Measurements from ENCODE around the gene TRIM44.

The TRIM44 gene

DNA sequence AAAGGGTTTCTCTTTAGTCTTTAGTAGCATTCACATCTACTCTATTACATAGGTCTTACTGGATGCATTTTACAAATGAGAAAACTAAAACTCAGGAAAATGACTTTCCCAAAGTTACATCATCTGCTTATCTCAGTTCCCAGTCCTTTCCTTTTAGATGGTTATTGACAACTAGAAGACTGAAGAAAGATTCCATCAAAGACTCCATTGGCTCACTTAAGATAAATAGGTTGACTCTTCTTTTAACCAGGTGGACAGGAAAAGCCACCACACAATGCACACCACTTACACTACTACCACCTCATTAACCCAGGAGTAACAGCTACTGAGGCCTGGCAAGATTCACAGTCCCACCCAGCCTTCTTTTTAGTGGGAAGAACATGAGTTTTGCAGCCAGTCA, 123.6 kb downstream of the TRIM44 start:
- DNase-seq (ENCODE audit: low read depth) = no peak
- no peak overlapping the region for H3K4me3 ChIP-seq (ENCODE audit: low read depth, low read length)
- TF ChIP-seq, protein P1, sequence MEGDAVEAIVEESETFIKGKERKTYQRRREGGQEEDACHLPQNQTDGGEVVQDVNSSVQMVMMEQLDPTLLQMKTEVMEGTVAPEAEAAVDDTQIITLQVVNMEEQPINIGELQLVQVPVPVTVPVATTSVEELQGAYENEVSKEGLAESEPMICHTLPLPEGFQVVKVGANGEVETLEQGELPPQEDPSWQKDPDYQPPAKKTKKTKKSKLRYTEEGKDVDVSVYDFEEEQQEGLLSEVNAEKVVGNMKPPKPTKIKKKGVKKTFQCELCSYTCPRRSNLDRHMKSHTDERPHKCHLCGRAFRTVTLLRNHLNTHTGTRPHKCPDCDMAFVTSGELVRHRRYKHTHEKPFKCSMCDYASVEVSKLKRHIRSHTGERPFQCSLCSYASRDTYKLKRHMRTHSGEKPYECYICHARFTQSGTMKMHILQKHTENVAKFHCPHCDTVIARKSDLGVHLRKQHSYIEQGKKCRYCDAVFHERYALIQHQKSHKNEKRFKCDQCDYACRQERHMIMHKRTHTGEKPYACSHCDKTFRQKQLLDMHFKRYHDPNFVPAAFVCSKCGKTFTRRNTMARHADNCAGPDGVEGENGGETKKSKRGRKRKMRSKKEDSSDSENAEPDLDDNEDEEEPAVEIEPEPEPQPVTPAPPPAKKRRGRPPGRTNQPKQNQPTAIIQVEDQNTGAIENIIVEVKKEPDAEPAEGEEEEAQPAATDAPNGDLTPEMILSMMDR (IDR thresholded peaks at IDR 0.05; ENCODE audit: low read depth, low read length, missing control alignments) = no peak

DNA sequence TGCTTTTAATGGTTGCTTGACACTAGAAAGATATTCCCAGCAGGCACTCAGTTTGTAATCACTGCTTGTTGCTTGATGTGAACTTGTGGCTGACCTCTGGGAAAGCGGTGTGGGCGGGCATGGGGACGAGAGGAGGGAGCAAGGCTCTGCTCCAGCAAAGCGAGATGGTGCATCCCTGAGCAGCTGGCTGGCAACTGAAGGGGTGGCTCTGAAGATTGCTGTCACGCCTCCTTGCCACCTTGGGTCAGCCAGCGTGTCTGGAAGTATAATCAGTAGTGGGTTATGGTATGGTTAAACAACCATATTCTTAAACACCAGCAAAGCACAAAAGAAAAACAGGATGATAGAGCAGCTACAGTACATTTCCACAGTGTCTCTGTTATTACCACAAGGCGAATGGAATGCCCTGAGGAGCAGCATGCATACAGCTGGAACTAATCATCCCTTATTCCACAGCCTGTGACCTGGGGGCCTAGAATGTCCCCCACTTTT, 124.5 kb downstream of the TRIM44 start:
- no peak for DNase-seq (ENCODE audit: low read depth)
- H3K4me3 ChIP-seq (ENCODE audit: low read depth, low read length) = no peak overlapping the region

DNA sequence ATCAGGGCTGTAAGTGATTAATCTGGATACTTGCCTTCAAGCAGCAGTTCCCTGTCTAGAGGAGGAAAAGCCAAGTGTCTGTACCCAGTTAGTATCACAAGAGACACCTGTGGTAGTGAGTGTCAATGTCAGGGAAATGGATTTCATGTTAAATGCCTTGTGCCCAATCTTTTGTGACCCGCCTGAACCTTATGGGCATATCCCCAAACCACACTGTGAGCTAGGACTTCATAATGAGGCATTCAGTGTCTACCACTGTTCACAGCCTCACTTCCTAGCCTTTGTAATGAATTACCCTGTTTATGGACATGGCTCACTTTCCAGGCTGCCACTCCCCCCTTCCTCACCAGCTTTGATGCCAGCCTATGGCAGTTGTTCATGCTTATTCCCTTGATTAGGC, 125.1 kb downstream of the TRIM44 start:
- TF ChIP-seq, protein P1 (IDR thresholded peaks at IDR 0.05; ENCODE audit: low read depth, low read length, missing control alignments) = no peak
- no peak for DNase-seq (ENCODE audit: low read depth)
- no peak overlapping the region for H3K4me3 ChIP-seq (ENCODE audit: low read depth, low read length)

More for the DNA sequence above, 124.5 kb downstream of the TRIM44 start:
- TF ChIP-seq, protein P1 (IDR thresholded peaks at IDR 0.05; ENCODE audit: low read depth, low read length, missing control alignments) = no peak

DNA sequence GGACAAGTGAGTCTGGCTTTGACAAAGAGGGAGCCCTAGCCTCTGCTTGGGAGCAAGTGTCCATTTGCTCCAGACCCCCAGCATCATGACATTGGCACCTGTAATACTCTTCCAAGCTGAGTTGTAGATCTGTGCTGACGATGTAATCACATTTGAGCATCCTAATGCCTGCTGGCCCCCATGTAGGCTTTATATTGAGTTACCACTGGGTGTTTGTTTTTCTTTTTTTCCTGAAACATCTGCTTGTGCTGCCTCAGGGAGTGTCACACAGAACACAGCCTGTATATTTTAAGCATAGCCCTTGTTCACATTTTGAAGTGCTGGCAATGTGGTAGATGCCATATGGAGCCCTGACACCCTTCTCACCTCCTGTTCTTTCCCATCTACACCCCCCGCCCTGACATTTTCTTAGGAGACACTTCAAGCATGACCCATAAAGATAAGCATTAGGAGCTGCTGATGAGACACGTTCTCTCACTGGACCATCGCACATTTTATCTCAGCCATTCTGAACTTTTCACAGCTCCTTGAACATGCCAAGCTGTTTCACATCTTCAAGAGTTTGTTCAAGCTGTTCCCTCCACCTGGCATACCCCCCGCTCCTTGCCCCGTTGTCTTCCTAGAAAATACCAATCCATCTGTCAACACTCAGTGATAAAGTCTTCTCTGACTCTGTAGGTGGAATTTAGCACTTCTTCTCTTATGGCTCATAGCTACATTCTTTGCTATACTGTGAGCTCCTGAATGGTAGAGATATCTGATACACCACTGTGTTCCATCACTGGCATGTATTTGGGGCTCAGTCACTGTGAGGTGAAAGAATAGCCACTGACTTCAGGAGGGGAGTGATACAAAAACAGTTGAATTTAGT, 128.7 kb downstream of the TRIM44 start:
- DNase-seq (ENCODE audit: low read depth) = no peak

DNA sequence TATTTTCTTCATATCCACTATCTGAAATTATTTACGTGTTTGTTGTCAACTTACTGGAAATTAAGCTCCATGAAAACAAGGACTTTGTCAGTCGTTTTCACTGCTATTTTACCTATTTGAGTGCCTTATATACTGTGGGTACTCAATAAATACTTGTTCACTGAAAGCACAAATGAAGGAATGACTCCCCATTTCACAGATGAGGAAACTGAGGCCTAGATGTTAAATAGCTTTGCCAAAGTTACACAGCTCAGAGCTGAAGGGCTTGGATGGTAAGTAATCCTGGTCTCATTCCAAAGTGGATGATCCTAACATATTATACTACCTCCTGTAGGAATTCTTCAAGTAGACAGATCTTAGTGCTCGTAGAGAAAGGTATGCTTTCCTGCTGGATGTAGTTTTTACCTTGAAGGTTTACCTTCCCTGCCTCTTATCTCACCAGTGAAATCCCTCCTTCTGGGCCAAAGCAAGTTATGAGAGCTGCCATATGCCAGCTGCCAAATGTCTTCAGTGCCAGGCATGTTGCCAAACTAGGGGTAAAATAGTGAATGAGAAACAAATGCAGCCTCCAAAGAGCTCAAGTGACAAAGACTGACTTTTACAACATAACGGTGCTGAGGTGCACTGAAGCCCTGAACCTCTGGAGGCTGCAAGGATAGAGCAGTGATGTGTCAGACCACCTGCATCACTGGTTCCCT, 129.7 kb downstream of the TRIM44 start:
- H3K4me3 ChIP-seq (ENCODE audit: low read depth, low read length) = no peak overlapping the region
- TF ChIP-seq, protein P1 (IDR thresholded peaks at IDR 0.05; ENCODE audit: low read depth, low read length, missing control alignments) = no peak

More for the DNA sequence above, 128.7 kb downstream of the TRIM44 start:
- no peak overlapping the region for H3K4me3 ChIP-seq (ENCODE audit: low read depth, low read length)
- TF ChIP-seq, protein P1 (IDR thresholded peaks at IDR 0.05; ENCODE audit: low read depth, low read length, missing control alignments) = no peak

DNA sequence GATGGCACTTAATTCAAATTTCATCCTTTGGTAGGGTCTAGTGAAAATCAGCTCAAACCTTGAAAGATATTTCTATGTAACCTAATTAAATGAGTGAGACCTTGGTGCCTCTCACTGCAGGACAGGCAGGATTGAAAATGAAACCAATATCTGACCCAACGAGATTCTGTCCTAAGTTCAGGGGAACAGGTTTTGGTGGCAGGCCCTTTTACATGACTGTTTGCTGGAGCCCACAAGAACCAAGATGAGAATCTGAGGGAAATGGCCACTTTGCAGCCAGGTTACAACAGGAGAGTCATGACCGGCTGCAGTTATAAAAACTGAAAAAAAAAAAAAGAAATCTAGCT, 130.2 kb downstream of the TRIM44 start:
- DNase-seq (ENCODE audit: low read depth) = no peak
- no peak overlapping the region for H3K4me3 ChIP-seq (ENCODE audit: low read depth, low read length)
- TF ChIP-seq, protein P1 (IDR thresholded peaks at IDR 0.05; ENCODE audit: low read depth, low read length, missing control alignments) = no peak

More for the DNA sequence above, 129.7 kb downstream of the TRIM44 start:
- no peak for DNase-seq (ENCODE audit: low read depth)

All from GM12864 (cell line).